Type B pancreatic cell (in vitro differentiated cells): ENCODE measurements around the gene RNF5. TPM values are rescaled to one million over a fixed set of nuclear protein-coding genes. Genes with fewer than 3 reads are reported as not detected.

ENCODE experiments used
- DNase-seq: peaks from one replicate; pipeline ENCODE4 v3.0.0; 2021; ENCODE audit warnings: mixed read lengths; ENCODE audit not compliant: unreplicated experiment; ENCODE audit errors: extremely low spot score
- H3K27ac Mint-ChIP-seq: 2 replicates; pipeline ENCODE4 v1.8.0; 2021; ENCODE audit warnings: mild to moderate bottlenecking, mixed read lengths
- H3K27me3 Mint-ChIP-seq: 2 replicates; pipeline ENCODE4 v1.8.0; 2021; ENCODE audit warnings: mixed read lengths
- H3K36me3 Mint-ChIP-seq: 2 replicates; pipeline ENCODE4 v1.8.0; 2021; ENCODE audit warnings: mixed read lengths
- H3K4me1 Mint-ChIP-seq: one replicate; pipeline ENCODE4 v1.8.0; 2021; ENCODE audit warnings: mixed read lengths; ENCODE audit not compliant: unreplicated experiment
- H3K4me3 Mint-ChIP-seq: 2 replicates; pipeline ENCODE4 v1.8.0; 2021; ENCODE audit warnings: mild to moderate bottlenecking, mixed read lengths
- H3K9me3 Mint-ChIP-seq: 2 replicates; pipeline ENCODE4 v1.8.0; 2021; ENCODE audit warnings: mixed read lengths
- CTCF ChIP-seq: fragments of 200-600 bp; sonication (generic); conservative IDR thresholded peaks from 2 replicates; pipeline ENCODE4 v1.5.0; 2021; ENCODE audit warnings: antibody characterized with exemption, mild to moderate bottlenecking
- total RNA-seq: library from RNA; stranded (reverse); gene quantifications from 2 replicates; pipeline ENCODE4 v1.2.1, GENCODE V29; 2021; ENCODE audit warnings: low replicate concordance

Gene RNF5
- total RNA-seq, 1 donor from 2014 or later = 69.2 TPM

DNA sequence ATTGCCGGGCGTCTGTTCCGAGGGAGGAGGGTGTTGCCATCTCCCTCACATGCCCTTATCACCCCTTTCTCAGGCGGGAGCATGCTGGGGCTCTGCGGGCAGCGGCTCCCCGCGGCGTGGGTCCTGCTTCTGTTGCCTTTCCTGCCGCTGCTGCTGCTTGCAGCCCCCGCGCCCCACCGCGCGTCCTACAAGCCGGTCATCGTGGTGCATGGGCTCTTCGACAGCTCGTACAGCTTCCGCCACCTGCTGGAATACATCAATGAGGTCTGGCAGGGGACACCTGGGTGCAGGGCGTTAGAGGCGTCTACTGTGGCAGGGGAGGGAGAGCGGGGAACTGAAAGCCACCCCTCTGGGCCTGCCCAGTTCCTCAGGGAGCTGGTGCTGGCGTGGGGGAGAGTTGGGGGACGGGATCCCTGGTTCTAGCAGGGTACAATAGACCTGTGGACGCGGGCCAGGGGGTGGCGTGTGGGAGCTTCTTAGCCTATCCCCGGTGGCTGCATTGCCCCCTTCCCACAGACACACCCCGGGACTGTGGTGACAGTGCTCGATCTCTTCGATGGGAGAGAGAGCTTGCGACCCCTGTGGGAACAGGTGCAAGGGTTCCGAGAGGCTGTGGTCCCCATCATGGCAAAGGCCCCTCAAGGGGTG lies 23.6 kb upstream of the RNF5 start:
- H3K4me3 Mint-ChIP-seq = peak overlapping the region; percentile 100
- H3K4me1 Mint-ChIP-seq = peaks cover 40% of the 10 kb centered on the region
- peaks cover 22% of the 10 kb centered on the region for H3K36me3 Mint-ChIP-seq
- H3K27me3 Mint-ChIP-seq = peaks cover 17% of the 10 kb centered on the region
- peak overlapping the region; percentile 97 for H3K27ac Mint-ChIP-seq
- H3K9me3 Mint-ChIP-seq = no peaks in the 10 kb centered on the region
- DNase-seq = peak; percentile 77
- peak; percentile 65 for TF ChIP-seq CTCF

GRCh38 chr6:32156891-32157290 lies 21.3 kb upstream of the RNF5 start:
- H3K4me1 Mint-ChIP-seq = peaks cover 30% of the 10 kb centered on the region

GRCh38 chr6:32158052-32158451 lies 20.2 kb upstream of the RNF5 start:
- Mint-ChIP-seq H3K27ac (no peak overlapping the region), H3K4me3 (no peak overlapping the region), H3K4me1 (peaks cover 20% of the 10 kb centered on the region), H3K9me3 (no peaks in the 10 kb centered on the region), H3K27me3 (no peaks in the 10 kb centered on the region), H3K36me3 (peaks cover 22% of the 10 kb centered on the region)
- TF ChIP-seq CTCF = no peak
- no peak for DNase-seq

More at GRCh38 chr6:32156891-32157290, 21.3 kb upstream of the RNF5 start:
- H3K27ac Mint-ChIP-seq = no peak overlapping the region
- no peak overlapping the region for H3K4me3 Mint-ChIP-seq
- peaks cover 3% of the 10 kb centered on the region for H3K27me3 Mint-ChIP-seq
- no peak for DNase-seq
- peaks cover 22% of the 10 kb centered on the region for H3K36me3 Mint-ChIP-seq
- no peak for TF ChIP-seq CTCF
- no peaks in the 10 kb centered on the region for H3K9me3 Mint-ChIP-seq

DNA sequence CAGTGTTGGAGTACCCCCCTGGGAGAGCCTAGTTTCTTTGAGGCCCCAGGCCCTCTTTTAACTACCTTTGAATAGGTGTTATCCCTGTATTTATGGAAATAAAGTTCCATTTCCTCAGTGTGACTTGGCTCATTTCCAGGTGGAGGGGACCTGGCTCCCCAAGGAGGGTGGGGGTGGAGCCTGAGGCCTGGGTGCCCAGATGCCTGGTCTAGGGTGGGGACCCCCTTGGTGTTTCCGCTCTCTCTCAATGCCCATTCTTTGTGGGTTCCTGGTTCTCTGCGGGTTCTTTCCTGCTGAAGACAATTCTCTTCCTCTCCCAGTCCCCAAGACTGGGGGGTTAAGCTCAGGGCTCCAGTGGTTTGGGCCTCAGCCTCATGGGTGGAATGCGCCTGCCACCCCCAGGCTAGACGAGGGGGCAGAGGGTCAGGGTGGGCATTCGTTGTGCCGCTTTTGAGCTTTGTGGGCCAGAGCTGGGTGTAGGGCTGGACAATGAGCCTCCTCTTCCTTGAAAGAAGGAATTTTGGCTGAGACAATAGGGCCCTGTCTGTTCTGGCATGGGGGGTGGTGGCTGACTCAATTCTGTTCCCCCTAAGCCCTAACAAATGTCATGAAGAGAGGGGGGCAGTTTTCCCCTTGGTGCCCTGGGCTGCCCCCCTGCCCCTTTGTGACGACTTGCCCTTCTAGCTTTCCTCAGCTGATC lies 14.5 kb upstream of the RNF5 start:
- H3K4me1 Mint-ChIP-seq = peaks cover 8% of the 10 kb centered on the region
- no peaks in the 10 kb centered on the region for H3K27me3 Mint-ChIP-seq
- H3K36me3 Mint-ChIP-seq = peaks cover 17% of the 10 kb centered on the region
- DNase-seq = no peak
- no peak overlapping the region for H3K4me3 Mint-ChIP-seq
- TF ChIP-seq CTCF = no peak
- no peaks in the 10 kb centered on the region for H3K9me3 Mint-ChIP-seq
- no peak overlapping the region for H3K27ac Mint-ChIP-seq

GRCh38 chr6:32164295-32164694 lies 13.9 kb upstream of the RNF5 start, which contains the start of gene EGFL8:
EGFL8 (plus strand) TSS chr6:32164595; CDS start chr6:32166166, 1,571 bp downstream.
- no peak for DNase-seq
- Mint-ChIP-seq H3K36me3 (peaks cover 19% of the 10 kb centered on the region), H3K27ac (no peak within 1 kb of the TSS), H3K9me3 (no peaks in the 10 kb centered on the region), H3K27me3 (no peaks in the 10 kb centered on the region), H3K4me1 (peaks cover 8% of the 10 kb centered on the region), H3K4me3 (no peak within 1 kb of the TSS)
- no peak for TF ChIP-seq CTCF
